ENCODE results near the gene PSMA4. TPM values are rescaled to one million over a fixed set of nuclear protein-coding genes. Genes with fewer than 3 reads are reported as not detected.

Gene PSMA4
- total and polyA plus RNA-seq, 2 of the 8 experiments (the other 6 are each of a cell fraction or from before 2014, with no cell fraction given) = 348 to 445 TPM

GRCh38 chr15:78561490-78561889 lies 21.2 kb downstream of the PSMA4 start:
- H2AFZ ChIP-seq (ENCODE audit: low read length) = no peak overlapping the region
- H3K9me3 ChIP-seq (ENCODE audit: insufficient read depth in 2 of 2, low read depth in 1 of 2, low read length in 1 of 2) = no peaks in the 10 kb centered on the region
- peaks cover 7% of the 10 kb centered on the region; the same call in 1 of the 2 replicates for H3K23me2 ChIP-seq (ENCODE audit: low read depth, low read length)
- H3K14ac ChIP-seq (ENCODE audit: insufficient read length) = no peak overlapping the region
- H4K91ac ChIP-seq (replicated peaks; ENCODE audit: insufficient read length, low read length) = no peak overlapping the region
- no peaks in the 10 kb centered on the region for H3K36me3 ChIP-seq (ENCODE audit: control insufficient read depth in 2 of 4, insufficient read depth in 4 of 4, low read length in 3 of 4)
- H3K4me2 ChIP-seq (ENCODE audit: insufficient read depth in 1 of 2, low read depth in 2 of 2, low read length in 2 of 2) = no peak overlapping the region
- H3K4me3 ChIP-seq (ENCODE audit: extremely low read depth in 1 of 4, insufficient read depth in 2 of 4, low read depth in 3 of 4, low read length in 4 of 4) = no peak overlapping the region
- WGBS, 2 experiments (ENCODE audit: extremely low coverage in 1 of 2, insufficient coverage in 1 of 2, insufficient read length in 1 of 2, insufficient replicate concordance in 2 of 2, low coverage in 1 of 2, low lambda C conversion rate in 2 of 2, missing lambda C conversion rate in 1 of 2) = 81% methylated on average over 5 of the region's 5 CpGs; no CpG with 5 or more reads in 1 of the 2 experiments
- H3K23ac ChIP-seq (ENCODE audit: insufficient read length) = no peak overlapping the region
- no peak overlapping the region for H3K18ac ChIP-seq (ENCODE audit: extremely low read depth, low read length)
- DNase-seq (ENCODE audit: low read depth in 1 of 2, low spot score in 2 of 2) = no peak
- H4K20me1 ChIP-seq (replicated peaks in 1 of 2; ENCODE audit: control insufficient read depth in 1 of 2, insufficient read depth in 2 of 2, low read length in 2 of 2) = no peaks in the 10 kb centered on the region
- ChIA-PET POLR2A (ENCODE audit: partially characterized antibody) (no interaction called here), CTCF (ENCODE audit: partially characterized antibody) (no interaction called here)
- no peak overlapping the region for H2BK12ac ChIP-seq (ENCODE audit: low read depth, low read length)
- H3K4me1 ChIP-seq (replicated peaks in 1 of 4; ENCODE audit: control insufficient read depth in 3 of 4, insufficient read depth in 4 of 4, low read length in 3 of 4) = peaks cover 3 to 7% (median 4%) of the 10 kb centered on the region in 4 experiments; a peak in 6 of 7 replicates
- H2BK120ac ChIP-seq (replicated peaks; ENCODE audit: low read depth, low read length) = no peak overlapping the region
- no peak overlapping the region for H2BK20ac ChIP-seq (ENCODE audit: low read length)
- no peak overlapping the region for H3K56ac ChIP-seq (replicated peaks; ENCODE audit: insufficient read length, low read depth, low read length)
- H3K9ac ChIP-seq (replicated peaks in 1 of 4; ENCODE audit: extremely low read depth in 1 of 4, low read depth in 3 of 4, low read length in 3 of 4) = no peak overlapping the region
- no peaks in the 10 kb centered on the region for H3K79me1 ChIP-seq (ENCODE audit: low read depth, low read length)
- no peak overlapping the region for H2BK15ac ChIP-seq (ENCODE audit: low read length)
- no peak overlapping the region for H4K5ac ChIP-seq (ENCODE audit: insufficient read length, low read depth, low read length)
- FAIRE-seq = no peak
- no peak overlapping the region for H3K27ac ChIP-seq (ENCODE audit: low read depth, low read length)
- no peak overlapping the region for H3K4ac ChIP-seq (replicated peaks; ENCODE audit: insufficient read length, low read depth, low read length)
- no peak overlapping the region for H4K8ac ChIP-seq (ENCODE audit: extremely low read depth, insufficient read depth, low read length)
- no peaks in the 10 kb centered on the region for H3K27me3 ChIP-seq (replicated peaks in 1 of 4; ENCODE audit: control insufficient read depth in 3 of 4, extremely low read depth in 1 of 4, insufficient read depth in 3 of 4, low read length in 3 of 4)
- H2BK5ac ChIP-seq (ENCODE audit: low read depth, low read length) = no peak overlapping the region
- H2AK5ac ChIP-seq (ENCODE audit: low read depth, low read length) = no peak overlapping the region
- peaks cover 0 to 3% of the 10 kb centered on the region in 2 experiments; a peak in 1 of 4 replicates for H3K79me2 ChIP-seq (ENCODE audit: control insufficient read depth in 1 of 2, insufficient read depth in 2 of 2, low read length in 2 of 2)
- TF ChIP-seq GABPA (IDR thresholded peaks at IDR 0.05; ENCODE audit: borderline replicate concordance, insufficient read depth, low read length) (no peak), HDAC6 (IDR thresholded peaks at IDR 0.05; ENCODE audit: low read depth, low read length) (no peak)

All from H1 (cell line).